H9 (cell line): ENCODE measurements around the gene COMTD1. TPM values are rescaled to one million over a fixed set of nuclear protein-coding genes. Genes with fewer than 3 reads are reported as not detected.

Source experiments
- DNase-seq: peaks from one replicate; pipeline ENCODE4 v3.0.0-alpha.2; 2017
- H2AFZ ChIP-seq: one replicate; pipeline ENCODE4 v1.6.1; 2013; ENCODE audit warnings: mild to moderate bottlenecking, low read length, control low read depth, moderate library complexity
- H2AK5ac ChIP-seq: 2 replicates; pipeline ENCODE4 v1.6.1; 2013; ENCODE audit warnings: low read length, control low read depth, mixed read lengths; ENCODE audit not compliant: insufficient read length
- H2BK120ac ChIP-seq: one replicate; pipeline ENCODE4 v1.6.1; 2013; ENCODE audit warnings: low read depth, mild to moderate bottlenecking, low read length, control low read depth, inconsistent platforms; ENCODE audit not compliant: poor library complexity, severe bottlenecking
- H2BK12ac ChIP-seq: 2 replicates; pipeline ENCODE4 v1.6.1; 2013; ENCODE audit warnings: low read length, control low read depth, mixed read lengths, low read depth; ENCODE audit not compliant: insufficient read length
- H2BK15ac ChIP-seq: 2 replicates; pipeline ENCODE4 v1.6.1; 2013; ENCODE audit warnings: low read depth, low read length, control low read depth
- H2BK20ac ChIP-seq: one replicate; pipeline ENCODE4 v1.6.1; 2013; ENCODE audit warnings: low read depth, mild to moderate bottlenecking, low read length, control low read depth, inconsistent platforms; ENCODE audit not compliant: poor library complexity, severe bottlenecking
- H2BK5ac ChIP-seq: 2 replicates; pipeline ENCODE4 v1.6.1; 2013; ENCODE audit warnings: low read length, control low read depth, mixed read lengths; ENCODE audit not compliant: insufficient read length
- H3K14ac ChIP-seq: 2 replicates; pipeline ENCODE4 v1.6.1; 2013; ENCODE audit warnings: low read length, control low read depth; ENCODE audit not compliant: insufficient read depth
- H3K18ac ChIP-seq: 2 replicates; pipeline ENCODE4 v1.6.1; 2013; ENCODE audit warnings: low read depth, mild to moderate bottlenecking, mixed read lengths, low read length, control low read depth; ENCODE audit not compliant: insufficient read length
- H3K23ac ChIP-seq: 2 replicates; pipeline ENCODE4 v1.6.1; 2013; ENCODE audit warnings: low read length, control low read depth, mixed read lengths, low read depth; ENCODE audit not compliant: insufficient read length
- H3K23me2 ChIP-seq: 2 replicates; pipeline ENCODE4 v1.6.1; 2013; ENCODE audit warnings: low read depth, mild to moderate bottlenecking, mixed read lengths, low read length, control low read depth; ENCODE audit not compliant: insufficient read length, poor library complexity, severe bottlenecking
- H3K27ac ChIP-seq: 2 replicates; pipeline ENCODE4 v1.5.1; 2013; ENCODE audit warnings: low read length, control low read depth, mixed read lengths, low read depth; ENCODE audit not compliant: insufficient read length
- H3K27me3 ChIP-seq: 2 replicates; pipeline ENCODE4 v1.6.1; 2013; ENCODE audit warnings: low read length, control low read depth, inconsistent platforms; ENCODE audit not compliant: insufficient read depth
- H3K4ac ChIP-seq: 2 replicates; pipeline ENCODE4 v1.6.1; 2013; ENCODE audit warnings: low read depth, mild to moderate bottlenecking, control low read depth, inconsistent platforms, low read length, moderate library complexity
- H3K4me1 ChIP-seq: 2 replicates; pipeline ENCODE4 v1.6.1; 2013; ENCODE audit warnings: low read length, control low read depth, inconsistent platforms; ENCODE audit not compliant: insufficient read depth
- H3K4me2 ChIP-seq: 2 replicates; pipeline ENCODE4 v1.6.1; 2013; ENCODE audit warnings: low read length, control low read depth, mixed read lengths; ENCODE audit not compliant: insufficient read length, insufficient read depth
- H3K56ac ChIP-seq: 2 replicates; pipeline ENCODE4 v1.6.1; 2013; ENCODE audit warnings: low read depth, mild to moderate bottlenecking, mixed read lengths, low read length, control low read depth; ENCODE audit not compliant: insufficient read length
- H3K79me1 ChIP-seq: 2 replicates; pipeline ENCODE4 v1.6.1; 2013; ENCODE audit warnings: low read depth, mild to moderate bottlenecking, moderate library complexity, low read length, control low read depth, inconsistent platforms; ENCODE audit not compliant: insufficient read depth, poor library complexity, severe bottlenecking
- H3K79me2 ChIP-seq: 2 replicates; pipeline ENCODE4 v1.6.1; 2013; ENCODE audit warnings: low read length, control low read depth, inconsistent platforms; ENCODE audit not compliant: insufficient read depth
- H3K9ac ChIP-seq: 2 replicates; pipeline ENCODE4 v1.6.1; 2013; ENCODE audit warnings: low read length, control low read depth, mixed read lengths; ENCODE audit not compliant: insufficient read length; ENCODE audit errors: extremely low read depth
- H3K9me3 ChIP-seq: one replicate; pipeline ENCODE4 v1.6.1; 2013; ENCODE audit warnings: low read depth, low read length, inconsistent platforms; ENCODE audit not compliant: control insufficient read depth
- H3T11ph ChIP-seq: one replicate; pipeline ENCODE4 v1.6.1; 2013; ENCODE audit warnings: mild to moderate bottlenecking, low read length, control low read depth, inconsistent platforms
- H4K20me1 ChIP-seq: one replicate; pipeline ENCODE4 v1.6.1; 2013; ENCODE audit not compliant: control insufficient read depth, insufficient read length, insufficient read depth
- H4K5ac ChIP-seq: 2 replicates; pipeline ENCODE4 v1.6.1; 2013; ENCODE audit warnings: low read depth, mild to moderate bottlenecking, mixed read lengths, low read length, control low read depth; ENCODE audit not compliant: insufficient read length
- H4K8ac ChIP-seq: replicated peaks from 2 replicates; pipeline ENCODE4 v1.6.1; 2013; ENCODE audit warnings: low read length, control low read depth, mixed read lengths, low read depth; ENCODE audit not compliant: insufficient read length
- H4K91ac ChIP-seq: 2 replicates; pipeline ENCODE4 v1.6.1; 2013; ENCODE audit warnings: low read depth, mild to moderate bottlenecking, moderate library complexity, mixed read lengths, low read length, control low read depth; ENCODE audit not compliant: insufficient read length
- H3K27ac Mint-ChIP-seq, 3 experiments: 2 replicates in 2 of 3; 3 replicates in 1 of 3; pipeline ENCODE4 v1.8.0; 2020 to 2021; ENCODE audit warnings: mixed read lengths in 3 of 3, mild to moderate bottlenecking in 1 of 3, moderate library complexity in 1 of 3
- H3K27me3 Mint-ChIP-seq: 2 replicates; pipeline ENCODE4 v1.8.0; 2021; ENCODE audit warnings: low read depth, mild to moderate bottlenecking, moderate library complexity, mixed read lengths
- H3K36me3 Mint-ChIP-seq, 3 experiments: 2 replicates in 2 of 3; 3 replicates in 1 of 3; pipeline ENCODE4 v1.8.0; 2020 to 2021; ENCODE audit warnings: low read depth in 3 of 3, mixed read lengths in 3 of 3; ENCODE audit not compliant: insufficient read depth in 1 of 3
- H3K4me1 Mint-ChIP-seq, 2 experiments: 2 replicates each; pipeline ENCODE4 v1.8.0; 2020; ENCODE audit warnings: mixed read lengths in 2 of 2
- H3K4me3 Mint-ChIP-seq, 2 experiments: 2 replicates in 1 of 2; 3 replicates in 1 of 2; pipeline ENCODE4 v1.8.0; 2020 to 2021; ENCODE audit warnings: mild to moderate bottlenecking in 2 of 2, mixed read lengths in 2 of 2, moderate library complexity in 1 of 2
- H3K9me3 Mint-ChIP-seq, 2 experiments: 2 replicates in 1 of 2; 3 replicates in 1 of 2; pipeline ENCODE4 v1.8.0; 2020; ENCODE audit warnings: mild to moderate bottlenecking in 2 of 2, mixed read lengths in 2 of 2, moderate library complexity in 1 of 2
- CTCF ChIP-seq: fragments of 200-600 bp; sonication (generic); conservative IDR thresholded peaks from 3 replicates; pipeline ENCODE4 v1.8.0; 2021; ENCODE audit warnings: antibody characterized with exemption, mild to moderate bottlenecking
- WGBS: extraction: QIAGEN DNeasy Blood & Tissue Kit; methylation state at CpG from one replicate; pipeline ENCODE4 v1.1.7; 2013; ENCODE audit warnings: missing lambda C conversion rate, low lambda C conversion rate, mixed read lengths; ENCODE audit not compliant: insufficient read length; ENCODE audit errors: extremely low coverage; 5-methylcytosine and 5-hydroxymethylcytosine counted together
- total RNA-seq: library from RNA; stranded (reverse); gene quantifications from 2 replicates; pipeline ENCODE4 v1.2.1, GENCODE V29; 2021

The COMTD1 gene
- total RNA-seq, 1 experiment from 2014 or later = 28.3 TPM

- no peak overlapping the region for H2AK5ac ChIP-seq
- H3K23me2 ChIP-seq = no peaks in the 10 kb centered on the region
- H3K36me3 Mint-ChIP-seq = no peaks in the 10 kb centered on the region
- H3K4ac ChIP-seq = no peak overlapping the region
- H2BK15ac ChIP-seq = no peak overlapping the region
- peaks cover 0 to 3% of the 10 kb centered on the region in 2 experiments; a peak in 1 of 5 replicates for H3K9me3 Mint-ChIP-seq
- no peak overlapping the region for H3K18ac ChIP-seq
- no peak overlapping the region for H2AFZ ChIP-seq
- H3K56ac ChIP-seq = no peak overlapping the region
- peaks cover 15 to 20% of the 10 kb centered on the region in 2 experiments for H3K4me1 Mint-ChIP-seq
- H3K4me1 ChIP-seq = peaks cover 3% of the 10 kb centered on the region; the same call in 1 of the 2 replicates
- peaks cover 57% of the 10 kb centered on the region for H3K27me3 Mint-ChIP-seq
- H2BK5ac ChIP-seq = no peak overlapping the region
- H3K14ac ChIP-seq = no peak overlapping the region
- no peak overlapping the region for H2BK20ac ChIP-seq
- peak overlapping the region; percentile 72 to 88 for H3K4me3 Mint-ChIP-seq
- no peak overlapping the region for H3T11ph ChIP-seq
- no CpG with 5 or more reads among the region's 12 CpGs for WGBS
- no peak overlapping the region for H3K23ac ChIP-seq
- no peak overlapping the region for H2BK120ac ChIP-seq
- no peaks in the 10 kb centered on the region for H3K79me2 ChIP-seq
- no peak overlapping the region for H2BK12ac ChIP-seq
- TF ChIP-seq CTCF = no peak
- DNase-seq = no peak
- H3K9ac ChIP-seq = no peak overlapping the region
- no peak overlapping the region for H4K5ac ChIP-seq
- no peak overlapping the region; a peak in 2 of 7 replicates for H3K27ac Mint-ChIP-seq
- H4K8ac ChIP-seq = no peak overlapping the region
- H3K27ac ChIP-seq = no peak overlapping the region
- H3K4me2 ChIP-seq = peak overlapping the region; percentile 91
- no peaks in the 10 kb centered on the region for H3K9me3 ChIP-seq
- H3K79me1 ChIP-seq = no peaks in the 10 kb centered on the region
- no peaks in the 10 kb centered on the region for H4K20me1 ChIP-seq
- H4K91ac ChIP-seq = no peak overlapping the region
- H3K27me3 ChIP-seq = no peaks in the 10 kb centered on the region; the same call in 1 of the 2 replicates
These were observed 48.1 kb upstream of the COMTD1 start for GRCh38 chr10:75283671-75284470.
